ENCODE measurements around the gene HASPIN.

DNA sequence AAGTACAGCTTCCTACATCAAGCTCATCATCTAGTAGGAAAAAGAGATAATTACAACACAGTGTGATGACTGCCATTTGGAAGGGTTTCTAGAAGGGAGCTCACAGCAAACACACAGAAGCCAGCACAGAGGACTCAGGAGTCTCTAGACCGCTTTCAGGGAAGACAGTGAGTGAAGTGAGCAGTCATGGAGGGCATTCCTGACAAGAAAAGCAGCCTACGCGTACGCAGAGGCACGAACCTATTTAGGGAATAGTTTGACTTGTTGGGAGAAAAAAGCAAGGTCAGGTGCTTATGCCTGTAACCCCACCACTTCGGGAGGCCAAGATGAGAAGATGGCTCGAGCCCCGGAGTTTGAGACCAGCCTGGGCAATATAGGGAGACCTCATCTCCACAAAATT lies 8.4 kb upstream of the HASPIN start:
- TF ChIP-seq, protein P1, sequence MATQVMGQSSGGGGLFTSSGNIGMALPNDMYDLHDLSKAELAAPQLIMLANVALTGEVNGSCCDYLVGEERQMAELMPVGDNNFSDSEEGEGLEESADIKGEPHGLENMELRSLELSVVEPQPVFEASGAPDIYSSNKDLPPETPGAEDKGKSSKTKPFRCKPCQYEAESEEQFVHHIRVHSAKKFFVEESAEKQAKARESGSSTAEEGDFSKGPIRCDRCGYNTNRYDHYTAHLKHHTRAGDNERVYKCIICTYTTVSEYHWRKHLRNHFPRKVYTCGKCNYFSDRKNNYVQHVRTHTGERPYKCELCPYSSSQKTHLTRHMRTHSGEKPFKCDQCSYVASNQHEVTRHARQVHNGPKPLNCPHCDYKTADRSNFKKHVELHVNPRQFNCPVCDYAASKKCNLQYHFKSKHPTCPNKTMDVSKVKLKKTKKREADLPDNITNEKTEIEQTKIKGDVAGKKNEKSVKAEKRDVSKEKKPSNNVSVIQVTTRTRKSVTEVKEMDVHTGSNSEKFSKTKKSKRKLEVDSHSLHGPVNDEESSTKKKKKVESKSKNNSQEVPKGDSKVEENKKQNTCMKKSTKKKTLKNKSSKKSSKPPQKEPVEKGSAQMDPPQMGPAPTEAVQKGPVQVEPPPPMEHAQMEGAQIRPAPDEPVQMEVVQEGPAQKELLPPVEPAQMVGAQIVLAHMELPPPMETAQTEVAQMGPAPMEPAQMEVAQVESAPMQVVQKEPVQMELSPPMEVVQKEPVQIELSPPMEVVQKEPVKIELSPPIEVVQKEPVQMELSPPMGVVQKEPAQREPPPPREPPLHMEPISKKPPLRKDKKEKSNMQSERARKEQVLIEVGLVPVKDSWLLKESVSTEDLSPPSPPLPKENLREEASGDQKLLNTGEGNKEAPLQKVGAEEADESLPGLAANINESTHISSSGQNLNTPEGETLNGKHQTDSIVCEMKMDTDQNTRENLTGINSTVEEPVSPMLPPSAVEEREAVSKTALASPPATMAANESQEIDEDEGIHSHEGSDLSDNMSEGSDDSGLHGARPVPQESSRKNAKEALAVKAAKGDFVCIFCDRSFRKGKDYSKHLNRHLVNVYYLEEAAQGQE (IDR thresholded peaks at IDR 0.05; ENCODE audit: unreplicated experiment), result no peak
- TF ChIP-seq, protein P2, sequence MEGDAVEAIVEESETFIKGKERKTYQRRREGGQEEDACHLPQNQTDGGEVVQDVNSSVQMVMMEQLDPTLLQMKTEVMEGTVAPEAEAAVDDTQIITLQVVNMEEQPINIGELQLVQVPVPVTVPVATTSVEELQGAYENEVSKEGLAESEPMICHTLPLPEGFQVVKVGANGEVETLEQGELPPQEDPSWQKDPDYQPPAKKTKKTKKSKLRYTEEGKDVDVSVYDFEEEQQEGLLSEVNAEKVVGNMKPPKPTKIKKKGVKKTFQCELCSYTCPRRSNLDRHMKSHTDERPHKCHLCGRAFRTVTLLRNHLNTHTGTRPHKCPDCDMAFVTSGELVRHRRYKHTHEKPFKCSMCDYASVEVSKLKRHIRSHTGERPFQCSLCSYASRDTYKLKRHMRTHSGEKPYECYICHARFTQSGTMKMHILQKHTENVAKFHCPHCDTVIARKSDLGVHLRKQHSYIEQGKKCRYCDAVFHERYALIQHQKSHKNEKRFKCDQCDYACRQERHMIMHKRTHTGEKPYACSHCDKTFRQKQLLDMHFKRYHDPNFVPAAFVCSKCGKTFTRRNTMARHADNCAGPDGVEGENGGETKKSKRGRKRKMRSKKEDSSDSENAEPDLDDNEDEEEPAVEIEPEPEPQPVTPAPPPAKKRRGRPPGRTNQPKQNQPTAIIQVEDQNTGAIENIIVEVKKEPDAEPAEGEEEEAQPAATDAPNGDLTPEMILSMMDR (conservative IDR thresholded peaks at IDR 0.05; ENCODE audit: low read depth in 2 of 2), result no peak
- TF ChIP-seq POLR2AphosphoS5 (IDR thresholded peaks at IDR 0.05; ENCODE audit: low read depth), result no peak

Measured in GM23338 (cell line).